Loucy (cell line): Measurements from ENCODE around the gene TMEM14A.

Experiments used
- CTCF ChIP-seq: fragments of 200-600 bp; sonication (generic); conservative IDR thresholded peaks from 2 replicates; pipeline ENCODE4 v1.5.1; 2014; ENCODE audit warnings: mild to moderate bottlenecking, antibody characterized with exemption, low read length
- EZH2phosphoT487 ChIP-seq: fragments of 200-600 bp; IDR thresholded peaks from 2 replicates; pipeline ENCODE4 v1.6.1; 2018; ENCODE audit warnings: antibody characterized with exemption, mild to moderate bottlenecking, moderate library complexity, borderline replicate concordance

- no peak for TF ChIP-seq CTCF
- no peak for TF ChIP-seq EZH2phosphoT487
Measured at GRCh38 chr6:52697903-52698302, 27.0 kb downstream of the TMEM14A start.
